ENCODE measurements around the gene PAX5.

DNA sequence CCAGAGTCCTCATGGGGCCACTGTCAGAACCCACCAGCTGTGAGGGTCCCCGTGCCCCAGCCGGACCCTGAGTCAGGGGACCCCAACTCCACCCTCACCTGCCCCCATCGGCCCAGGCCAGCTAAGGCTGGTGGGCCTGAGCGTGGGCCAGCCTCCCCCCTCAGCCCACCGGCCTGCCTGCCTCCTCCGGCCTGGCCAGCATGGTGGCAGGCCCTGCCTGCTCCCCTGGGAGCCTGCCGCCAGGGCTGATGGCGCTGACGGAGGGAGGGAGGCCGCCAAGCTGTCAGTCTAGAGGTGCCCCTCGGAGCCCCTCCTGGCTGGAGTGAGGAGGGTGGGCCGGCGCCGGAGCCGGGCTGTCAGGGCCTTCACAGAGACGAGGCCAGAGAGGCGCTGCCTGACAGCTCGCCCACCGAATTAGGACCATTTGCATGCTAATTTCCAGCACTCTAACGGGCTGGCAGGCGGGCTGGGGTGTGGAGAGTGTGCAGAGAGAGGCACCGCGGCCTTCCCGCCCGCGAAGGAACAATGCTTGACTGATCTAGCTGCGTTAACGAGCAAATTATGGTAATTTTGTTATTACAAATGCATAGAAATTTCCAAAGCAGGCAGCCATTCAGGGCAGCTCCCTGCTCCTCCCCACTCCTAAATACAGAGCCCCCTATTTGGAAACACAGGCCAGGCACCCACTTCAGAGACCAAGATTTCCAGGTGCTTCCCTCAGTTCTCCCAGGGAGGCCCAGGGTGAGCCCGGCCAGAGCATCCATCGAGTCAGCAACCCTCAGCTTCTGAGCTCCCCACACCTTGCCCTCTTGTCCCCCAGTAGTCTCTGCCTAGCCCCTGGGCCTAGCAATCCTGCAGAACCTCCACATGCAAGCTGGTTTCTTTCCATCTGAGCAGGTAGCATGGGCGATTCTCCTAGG is 169.3 kb downstream of the PAX5 start:
- no peak for TF ChIP-seq CTCF (IDR thresholded peaks at IDR 0.05)
- TF ChIP-seq POLR2A (IDR thresholded peaks at IDR 0.05), result no peak

Data from esophagus squamous epithelium (tissue), 4 donors.